Mesodermal cell (in vitro differentiated cells): ENCODE results near the gene CYB5R4.

Experiments
- H3K27ac ChIP-seq: 2 replicates; pipeline ENCODE4 v1.7.0; 2013; ENCODE audit warnings: mild to moderate bottlenecking, low read depth, low read length, moderate library complexity; ENCODE audit not compliant: severe bottlenecking
- H3K36me3 ChIP-seq: 2 replicates; pipeline ENCODE4 v1.7.1; 2013; ENCODE audit warnings: mild to moderate bottlenecking, low read length, moderate library complexity; ENCODE audit not compliant: control insufficient read depth, insufficient read depth
- H3K4me1 ChIP-seq: one replicate; pipeline ENCODE4 v1.7.1; 2013; ENCODE audit warnings: mild to moderate bottlenecking, low read length; ENCODE audit not compliant: insufficient read depth, control insufficient read depth, poor library complexity, severe bottlenecking
- H3K4me3 ChIP-seq: 2 replicates; pipeline ENCODE4 v1.7.0; 2013; ENCODE audit warnings: low read length, control low read depth, mild to moderate bottlenecking; ENCODE audit not compliant: insufficient read depth, poor library complexity, severe bottlenecking; ENCODE audit errors: extremely low read depth
- H3K9me3 ChIP-seq: 2 replicates; pipeline ENCODE4 v1.7.1; 2013; ENCODE audit warnings: mild to moderate bottlenecking, low read length, moderate library complexity; ENCODE audit not compliant: control insufficient read depth
- WGBS, 2 experiments: methylation state at CpG; one replicate each; pipeline ENCODE4 v1.1.5; 2013; ENCODE audit warnings: missing lambda C conversion rate in 2 of 2; ENCODE audit not compliant: insufficient coverage in 2 of 2; 5-methylcytosine and 5-hydroxymethylcytosine counted together

The CYB5R4 gene

DNA sequence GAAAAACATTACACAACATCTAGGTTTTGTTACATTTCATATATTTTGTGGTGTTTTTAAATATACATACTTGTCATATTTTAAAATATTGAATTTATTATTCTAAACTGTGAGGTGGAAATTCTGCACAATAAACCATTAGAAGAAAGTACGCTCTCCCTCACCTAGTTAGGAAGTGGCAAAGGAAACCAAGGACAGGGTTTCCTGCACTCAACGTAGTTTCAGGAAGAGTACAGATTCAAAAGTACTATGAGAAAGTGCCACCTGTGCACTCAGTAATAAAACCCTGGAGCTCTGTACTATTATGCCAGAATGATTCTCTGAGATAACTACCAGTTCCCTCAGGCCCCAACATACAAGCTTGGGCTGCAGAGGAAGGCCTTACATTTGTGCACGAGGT is 119.5 kb downstream of the CYB5R4 start:
- Histone ChIP-seq H3K4me3 (no peak overlapping the region), H3K4me1 (no peaks in the 10 kb centered on the region), H3K27ac (no peak overlapping the region), H3K36me3 (no peaks in the 10 kb centered on the region), H3K9me3 (no peaks in the 10 kb centered on the region)
- 83% methylated on average over 1 of the region's 3 CpGs; no CpG with 5 or more reads in 1 of the 2 experiments for WGBS, 2 experiments

GRCh38 chr6:83984411-83984810 is 124.9 kb downstream of the CYB5R4 start:
- Histone ChIP-seq H3K4me1 (no peaks in the 10 kb centered on the region), H3K27ac (no peak overlapping the region), H3K4me3 (no peak overlapping the region), H3K36me3 (no peaks in the 10 kb centered on the region), H3K9me3 (no peaks in the 10 kb centered on the region)
- WGBS, 2 experiments: no CpG with 5 or more reads among the region's 1 CpG

GRCh38 chr6:83985308-83985713 is 125.8 kb downstream of the CYB5R4 start:
- WGBS, 2 experiments: 100% methylated on average over 1 of the region's 1 CpG; no CpG with 5 or more reads in 1 of the 2 experiments
- no peak overlapping the region for H3K27ac ChIP-seq
- no peak overlapping the region for H3K4me3 ChIP-seq
- H3K9me3 ChIP-seq: no peaks in the 10 kb centered on the region
- H3K36me3 ChIP-seq: no peaks in the 10 kb centered on the region
- H3K4me1 ChIP-seq: no peaks in the 10 kb centered on the region

DNA sequence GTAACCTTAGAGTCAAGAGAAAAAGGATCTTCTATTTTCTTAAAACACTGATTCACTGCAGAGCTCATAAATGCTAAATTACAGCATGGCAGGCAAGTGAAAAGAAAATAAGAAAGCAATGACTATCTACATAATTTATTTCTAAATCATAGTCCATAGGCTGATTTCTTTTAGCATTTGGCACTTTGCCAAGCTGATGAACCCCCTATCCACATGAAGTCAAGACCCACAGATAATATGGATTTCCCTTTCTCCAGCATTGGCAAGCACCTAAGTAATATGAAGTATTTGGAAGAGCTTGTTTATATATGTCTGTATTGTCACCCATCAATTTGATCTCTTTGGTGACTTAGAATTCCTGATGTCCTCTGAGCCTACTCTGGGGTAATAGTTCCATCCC is 126.2 kb downstream of the CYB5R4 start:
- Histone ChIP-seq H3K4me1 (no peaks in the 10 kb centered on the region), H3K9me3 (no peaks in the 10 kb centered on the region), H3K27ac (no peak overlapping the region), H3K4me3 (no peak overlapping the region), H3K36me3 (no peaks in the 10 kb centered on the region)

GRCh38 chr6:83998021-83998584 is 138.6 kb downstream of the CYB5R4 start:
- Histone ChIP-seq H3K36me3 (no peaks in the 10 kb centered on the region), H3K4me1 (no peaks in the 10 kb centered on the region), H3K9me3 (no peaks in the 10 kb centered on the region), H3K4me3 (no peak overlapping the region), H3K27ac (no peak overlapping the region)

- Histone ChIP-seq H3K9me3 (no peaks in the 10 kb centered on the region), H3K4me3 (no peak overlapping the region), H3K4me1 (no peaks in the 10 kb centered on the region), H3K36me3 (no peaks in the 10 kb centered on the region), H3K27ac (no peak overlapping the region)
- 88 to 100% methylated on average over 3 of the region's 3 CpGs for WGBS, 2 experiments
Measured at GRCh38 chr6:84001119-84001518, 141.6 kb downstream of the CYB5R4 start.

- WGBS, 2 experiments: 68 to 87% methylated on average over 2 of the region's 2 CpGs
- Histone ChIP-seq H3K4me3 (no peak overlapping the region), H3K9me3 (no peaks in the 10 kb centered on the region), H3K36me3 (no peaks in the 10 kb centered on the region), H3K4me1 (no peaks in the 10 kb centered on the region), H3K27ac (no peak overlapping the region)
Measured at GRCh38 chr6:84002226-84002625, 142.7 kb downstream of the CYB5R4 start.

GRCh38 chr6:84003131-84003530 is 143.6 kb downstream of the CYB5R4 start:
- WGBS, 2 experiments: 56% methylated on average over 1 of the region's 1 CpG; no CpG with 5 or more reads in 1 of the 2 experiments
- no peaks in the 10 kb centered on the region for H3K36me3 ChIP-seq

GRCh38 chr6:84003654-84004053 is 144.2 kb downstream of the CYB5R4 start:
- no peak overlapping the region for H3K27ac ChIP-seq
- H3K4me3 ChIP-seq: no peak overlapping the region
- H3K36me3 ChIP-seq: no peaks in the 10 kb centered on the region
- no peaks in the 10 kb centered on the region for H3K4me1 ChIP-seq
- WGBS, 2 experiments: no CpG with 5 or more reads among the region's 4 CpGs
- H3K9me3 ChIP-seq: no peaks in the 10 kb centered on the region

More at GRCh38 chr6:84003131-84003530, 143.6 kb downstream of the CYB5R4 start:
- no peaks in the 10 kb centered on the region for H3K9me3 ChIP-seq
- H3K4me3 ChIP-seq: no peak overlapping the region
- no peaks in the 10 kb centered on the region for H3K4me1 ChIP-seq
- H3K27ac ChIP-seq: no peak overlapping the region

GRCh38 chr6:84007871-84008270 is 148.4 kb downstream of the CYB5R4 start:
- H3K4me1 ChIP-seq: no peaks in the 10 kb centered on the region
- no peak overlapping the region for H3K27ac ChIP-seq
- H3K36me3 ChIP-seq: no peaks in the 10 kb centered on the region
- H3K9me3 ChIP-seq: no peaks in the 10 kb centered on the region
- 89 to 92% methylated on average over 4 to 5 of the region's 5 CpGs for WGBS, 2 experiments
- no peak overlapping the region for H3K4me3 ChIP-seq

GRCh38 chr6:84013354-84013753 is 153.9 kb downstream of the CYB5R4 start:
- Histone ChIP-seq H3K27ac (no peak overlapping the region), H3K4me3 (no peak overlapping the region), H3K4me1 (no peaks in the 10 kb centered on the region), H3K9me3 (no peaks in the 10 kb centered on the region), H3K36me3 (no peaks in the 10 kb centered on the region)
- WGBS, 2 experiments: 100% methylated on average over 1 of the region's 2 CpGs; no CpG with 5 or more reads in 1 of the 2 experiments
